Smooth muscle cell of the brain vasculature (primary cell): ENCODE data around the gene THRAP3.
A peak's percentile ranks its signal among the peaks of the same experiment; 100 is the strongest.
"Not testable (repeated sequence)": the region's sequence is repeated elsewhere in the genome, so short reads cannot be mapped to it uniquely, and the experiment has no call there.

Source experiments
- DNase-seq: peaks from one replicate; pipeline ENCODE4 v3.0.0-alpha.2; 2012; ENCODE audit warnings: low read depth, low spot score

The THRAP3 gene

DNA sequence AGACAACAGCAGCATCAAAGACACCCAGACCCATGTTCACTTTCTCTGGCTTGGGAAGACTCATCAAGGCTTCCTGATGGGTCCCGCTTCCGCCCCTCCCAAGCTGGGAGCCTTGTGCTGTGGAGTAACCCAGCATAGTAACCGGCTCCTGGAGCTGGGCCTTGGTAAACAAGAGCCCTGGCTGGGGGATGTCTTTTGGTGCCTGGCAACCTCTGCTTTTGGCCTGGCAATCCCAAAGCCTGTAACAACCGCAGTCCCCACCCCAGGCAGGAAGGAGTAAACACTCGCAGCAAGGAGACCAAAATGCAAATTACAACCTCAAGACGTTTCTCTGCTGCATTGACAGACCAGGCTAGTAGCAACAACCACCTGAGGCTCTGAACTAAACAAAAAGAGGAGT lies 16.9 kb upstream of the THRAP3 start:
- peak; percentile 63 for DNase-seq

DNA sequence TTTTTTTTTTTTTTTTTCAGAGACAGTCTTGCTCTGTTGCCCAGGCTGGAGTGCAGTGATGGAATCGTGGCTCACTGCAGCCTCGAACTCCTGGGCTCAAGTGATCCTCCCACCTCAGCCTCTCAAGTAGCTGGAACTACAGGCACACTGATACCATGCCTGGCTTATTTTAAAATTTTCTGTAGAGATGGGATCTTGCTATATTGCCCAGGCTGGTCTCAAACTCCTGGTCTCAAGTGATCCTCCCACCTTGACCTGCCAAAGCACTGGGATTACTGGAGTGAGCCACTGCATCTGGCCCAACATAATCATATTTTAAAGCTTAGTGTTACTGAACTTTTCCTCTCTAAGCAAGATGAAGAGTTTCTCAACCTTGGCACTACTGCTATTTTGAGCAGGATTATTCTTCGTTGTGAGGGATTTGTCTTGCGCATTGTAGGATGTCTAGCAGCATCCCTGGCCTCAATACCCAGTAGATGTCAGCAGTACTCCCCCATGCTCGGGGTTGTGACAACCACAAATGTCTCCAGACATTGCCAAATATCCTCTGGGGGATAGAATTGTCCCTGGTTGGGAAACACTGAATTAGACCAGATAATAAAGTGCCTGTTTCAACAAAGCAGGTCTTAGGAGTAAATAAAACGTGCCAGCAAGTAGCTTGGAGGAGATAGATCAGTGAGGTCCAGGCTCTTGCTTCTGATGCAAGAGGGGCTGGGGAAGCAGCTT lies 15.1 kb upstream of the THRAP3 start:
- DNase-seq, result no peak

DNA sequence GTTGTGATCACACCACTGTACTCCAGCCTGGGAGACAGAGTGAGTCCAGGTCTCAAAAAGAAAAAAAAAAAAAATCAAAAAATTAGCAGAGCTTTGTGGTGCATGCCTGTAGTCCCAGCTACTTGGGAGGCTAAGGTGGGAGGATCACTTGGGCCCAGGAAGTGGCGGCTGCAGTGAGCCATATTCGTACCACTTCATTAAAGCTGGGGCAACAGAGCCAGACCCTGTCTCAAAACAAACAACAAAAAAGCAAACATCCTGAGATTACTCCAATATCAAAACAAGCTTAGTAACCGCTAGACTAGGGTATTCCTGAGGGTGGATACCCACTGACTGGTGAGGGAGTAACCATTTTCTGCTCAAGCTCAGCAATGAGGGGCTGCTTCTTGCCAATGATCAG lies 12.9 kb upstream of the THRAP3 start:
- no peak for DNase-seq

DNA sequence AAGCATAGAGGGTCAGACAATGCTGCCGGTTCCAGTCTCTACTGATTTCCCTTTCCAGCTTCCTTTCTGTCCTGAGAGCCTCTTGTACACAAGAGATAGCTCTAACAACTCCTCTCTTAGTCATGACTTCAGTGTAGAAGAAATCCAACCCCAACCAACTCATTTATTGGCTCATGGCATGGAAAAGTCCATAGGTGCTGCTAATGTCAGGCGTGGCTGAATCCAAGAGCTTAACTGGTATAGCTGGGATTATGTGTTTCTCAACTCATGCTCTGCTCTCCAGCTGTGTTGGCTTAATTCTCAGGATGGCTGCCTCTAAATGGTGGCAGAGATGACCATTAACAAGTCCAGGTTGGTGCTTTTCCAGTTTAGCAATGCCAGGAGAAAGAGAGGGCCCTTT lies 12.4 kb upstream of the THRAP3 start:
- no peak for DNase-seq

- no peak for DNase-seq
Observed at GRCh38 chr1:36212782-36213181, 11.5 kb upstream of the THRAP3 start.

GRCh38 chr1:36217670-36218069 lies 6.6 kb upstream of the THRAP3 start:
- DNase-seq, result no peak

DNA sequence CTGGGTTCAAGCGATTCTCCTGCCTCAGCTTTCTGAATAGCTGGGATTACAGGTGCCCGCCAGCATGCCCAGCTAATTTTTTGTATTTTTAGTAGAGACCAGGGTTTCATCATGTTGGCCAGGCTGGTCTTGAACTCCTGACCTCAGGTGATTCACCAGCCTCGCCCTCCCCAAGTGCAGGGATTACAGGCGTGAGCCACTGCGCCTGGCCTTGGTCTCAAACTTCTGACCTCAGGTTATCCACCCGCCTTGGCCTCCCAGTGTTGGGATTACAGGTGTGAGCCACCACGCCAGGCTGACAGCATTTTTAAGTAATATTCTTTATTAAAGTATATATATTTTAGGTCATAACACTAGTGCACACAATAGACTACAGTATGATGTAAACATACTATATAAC lies 2.3 kb upstream of the THRAP3 start:
- DNase-seq, result not testable (repeated sequence)

- DNase-seq, result no peak
Observed at GRCh38 chr1:36222481-36223380, 1.5 kb upstream of the THRAP3 start.

DNA sequence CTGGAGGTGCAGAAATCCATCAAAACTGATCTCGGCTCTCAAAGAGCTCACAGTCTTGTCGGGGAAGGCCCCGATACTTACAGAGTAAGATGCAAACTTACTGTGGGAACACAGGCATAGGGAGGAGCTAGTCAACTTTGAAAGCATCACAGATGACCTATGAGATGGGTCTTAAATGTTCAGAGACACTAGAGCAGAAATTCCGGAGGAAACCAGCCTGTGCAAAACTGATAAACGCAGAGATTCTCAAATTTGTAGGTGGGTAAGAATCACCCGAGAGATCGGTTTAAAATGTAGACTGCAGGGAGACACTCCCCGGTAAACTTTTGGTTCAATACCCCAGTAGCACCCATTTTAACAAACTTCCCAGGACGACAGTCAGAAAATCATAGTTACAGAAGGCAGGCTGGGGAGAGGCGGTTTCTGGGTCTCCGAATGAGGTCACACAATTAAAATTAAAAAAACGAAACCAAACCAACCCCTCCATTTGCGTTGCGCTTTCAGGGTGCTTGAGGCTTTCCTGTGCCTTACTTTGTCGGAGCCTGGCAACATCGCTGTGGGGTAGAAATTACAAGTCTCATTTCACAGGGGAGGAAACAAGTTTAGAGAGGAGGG lies 755 bp upstream of the THRAP3 start:
- no peak for DNase-seq

DNA sequence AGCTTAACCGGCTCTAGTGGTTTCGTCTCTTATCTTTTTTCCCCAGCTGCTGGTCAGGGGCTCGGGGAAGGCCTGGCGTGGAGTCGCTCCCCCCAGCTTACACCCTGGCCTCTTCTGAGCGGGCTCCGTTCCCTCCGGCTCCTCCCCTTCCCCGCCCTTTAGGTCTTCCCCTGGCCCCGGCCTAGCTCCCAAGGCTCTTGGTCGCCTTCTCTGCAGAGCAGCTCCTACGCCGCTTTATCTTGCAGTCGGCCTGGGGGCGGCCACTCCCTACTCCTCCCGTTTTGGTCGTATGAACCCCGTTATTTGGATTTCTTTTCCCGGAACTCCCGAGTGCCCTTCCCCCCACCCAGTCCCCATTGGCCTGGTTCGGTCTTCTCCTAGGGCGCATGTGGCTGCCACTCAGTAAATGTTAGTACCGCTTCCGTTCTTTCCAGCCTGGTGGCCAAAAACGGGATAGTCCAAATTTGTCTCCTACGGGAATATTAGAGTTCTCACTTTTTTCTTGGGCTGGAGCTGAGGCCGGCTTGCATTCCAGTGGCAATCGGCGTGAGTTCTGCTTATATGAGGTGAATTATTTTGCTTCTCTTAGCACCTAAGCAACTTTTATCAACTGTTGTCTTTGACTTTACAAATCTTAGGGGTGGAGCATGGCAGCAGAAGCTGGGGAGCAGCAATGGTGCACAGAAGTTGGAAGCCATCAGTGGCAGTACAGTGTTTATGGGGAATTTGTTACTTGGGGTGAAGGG lies 467 bp downstream of the THRAP3 start:
- no peak for DNase-seq

GRCh38 chr1:36225283-36225899 lies 1.1 kb downstream of the THRAP3 start:
- no peak for DNase-seq

GRCh38 chr1:36230279-36230678 lies 6.0 kb downstream of the THRAP3 start:
- DNase-seq, result not testable (repeated sequence)

DNA sequence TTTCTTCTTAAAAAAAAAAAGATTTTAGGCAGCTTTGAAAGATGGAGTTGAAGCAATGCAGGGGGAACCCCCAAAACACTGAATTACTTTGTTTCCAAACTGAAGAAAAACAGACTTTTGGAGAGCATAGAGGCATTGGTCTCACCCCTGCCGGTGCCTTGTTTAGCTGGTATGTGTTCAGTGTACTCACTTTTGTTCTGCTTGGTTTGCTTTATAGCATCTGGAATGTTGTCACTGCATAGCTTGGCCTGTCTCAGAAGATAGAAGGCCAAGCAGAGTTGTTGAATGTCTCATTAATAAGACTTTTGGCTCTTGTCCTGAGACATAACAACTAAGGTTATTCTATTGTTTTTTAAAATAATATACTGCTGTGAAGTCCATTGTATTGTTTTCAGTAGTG lies 6.9 kb downstream of the THRAP3 start:
- DNase-seq, result no peak

DNA sequence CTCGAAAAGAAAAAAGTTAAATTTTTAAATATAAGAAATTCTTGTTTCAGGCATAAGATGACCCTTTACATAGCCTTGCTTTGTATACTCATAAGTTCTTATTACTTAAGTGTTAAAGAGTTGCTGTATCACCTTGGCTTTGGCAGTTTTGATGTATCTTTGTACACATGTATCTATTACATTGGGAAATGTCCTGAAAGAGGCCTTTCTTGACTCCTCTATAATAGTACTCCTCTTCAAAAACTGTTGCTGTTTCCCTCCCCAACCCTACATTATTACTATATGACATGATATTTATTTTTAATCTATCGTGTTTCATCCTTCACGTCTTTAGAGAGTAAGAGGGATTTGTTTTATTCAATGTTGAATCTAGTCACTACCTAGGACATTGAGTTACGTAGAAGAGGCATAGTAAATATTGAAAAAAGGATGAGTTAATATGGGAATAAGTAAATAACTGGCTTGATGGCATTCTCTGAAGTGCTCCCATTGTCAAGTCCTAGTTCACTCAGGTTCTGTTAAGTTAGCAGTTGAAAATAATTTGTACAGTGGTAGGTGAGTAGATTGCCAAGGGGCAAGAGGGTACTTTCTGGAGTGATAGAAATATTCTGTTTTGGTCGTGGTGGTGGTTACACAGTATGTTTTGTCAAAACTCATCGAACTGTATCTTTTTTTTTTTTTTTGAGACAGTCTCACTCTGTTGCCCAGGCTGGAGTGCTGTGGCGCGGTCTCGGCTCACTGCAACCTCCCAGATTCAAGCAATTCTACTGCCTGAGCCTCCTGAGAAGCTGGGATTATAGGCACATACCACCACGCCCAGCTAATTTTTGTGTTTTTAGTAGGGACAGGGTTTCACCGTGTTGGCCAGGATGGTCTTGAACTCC lies 8.2 kb downstream of the THRAP3 start:
- DNase-seq, result no peak

DNA sequence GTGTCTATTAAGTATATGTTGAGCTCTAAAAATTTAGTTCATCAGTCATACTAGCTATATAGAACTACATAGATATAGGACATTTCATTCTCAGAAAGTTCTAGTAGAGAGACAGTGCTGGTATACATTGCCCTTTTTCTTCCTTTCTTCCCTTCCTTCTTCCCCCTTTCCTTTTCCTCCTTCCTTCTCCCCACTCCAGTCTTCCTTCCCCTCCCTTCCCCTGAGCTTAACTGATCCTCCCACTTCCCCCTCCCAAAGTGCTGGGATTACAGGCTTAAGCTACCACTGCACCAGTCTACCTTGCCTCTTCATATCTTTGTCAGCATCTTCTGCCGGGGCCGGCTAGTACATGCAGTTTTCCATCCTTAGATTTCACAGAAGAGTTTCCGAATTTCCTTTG lies 12.1 kb downstream of the THRAP3 start:
- no peak for DNase-seq

DNA sequence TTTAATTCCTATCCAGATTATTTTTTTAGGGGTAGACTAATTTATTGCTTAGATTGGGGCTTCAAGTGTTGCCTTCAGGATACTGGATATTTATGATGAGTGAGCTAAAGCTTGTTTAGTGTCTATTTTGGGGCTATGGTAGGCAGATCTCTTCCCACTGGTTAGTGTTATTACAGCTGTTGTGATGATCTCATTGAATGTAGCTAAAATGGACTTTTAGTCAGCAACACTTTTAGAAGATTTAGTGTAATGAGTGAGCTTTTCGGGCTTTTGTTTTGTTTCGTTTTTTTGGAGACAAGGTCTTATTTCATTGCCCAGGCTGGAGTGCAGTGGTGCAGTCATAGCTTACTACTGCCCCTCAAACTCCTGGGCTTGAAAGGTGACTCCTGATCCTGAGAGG lies 14.2 kb downstream of the THRAP3 start:
- DNase-seq, result no peak

DNA sequence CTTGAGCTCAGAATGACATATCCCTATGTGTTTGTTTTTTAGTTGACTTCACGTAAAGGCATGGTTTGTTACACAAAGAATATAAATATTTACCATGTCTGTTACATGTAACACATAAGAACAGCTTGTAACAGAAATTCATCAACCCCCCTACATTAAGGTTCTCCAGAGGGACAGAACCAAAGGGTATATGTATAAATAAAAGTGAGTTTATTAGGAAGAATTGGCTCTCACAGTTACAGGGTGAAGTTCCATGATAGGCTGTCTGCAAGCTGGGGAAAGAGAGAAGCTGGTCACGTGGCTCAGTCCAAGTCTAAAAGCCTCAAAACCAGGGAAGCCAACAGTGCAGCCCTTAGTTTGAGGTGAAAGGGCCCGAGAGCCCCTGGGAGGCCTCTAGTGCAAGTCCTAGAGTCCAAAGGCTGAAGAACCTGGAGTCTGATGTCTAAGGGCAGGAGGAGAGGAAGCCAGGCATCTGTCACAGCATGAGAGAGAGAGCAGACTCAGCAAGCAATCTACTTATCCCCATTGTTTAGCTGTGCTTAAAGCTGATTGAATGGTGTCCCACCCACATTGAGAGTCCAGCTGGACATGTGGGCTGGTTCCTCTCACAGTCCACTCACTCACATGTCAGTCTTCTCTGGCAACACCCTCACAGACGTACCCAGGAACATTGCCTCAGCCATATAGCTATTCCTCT lies 15.8 kb downstream of the THRAP3 start:
- no peak for DNase-seq

DNA sequence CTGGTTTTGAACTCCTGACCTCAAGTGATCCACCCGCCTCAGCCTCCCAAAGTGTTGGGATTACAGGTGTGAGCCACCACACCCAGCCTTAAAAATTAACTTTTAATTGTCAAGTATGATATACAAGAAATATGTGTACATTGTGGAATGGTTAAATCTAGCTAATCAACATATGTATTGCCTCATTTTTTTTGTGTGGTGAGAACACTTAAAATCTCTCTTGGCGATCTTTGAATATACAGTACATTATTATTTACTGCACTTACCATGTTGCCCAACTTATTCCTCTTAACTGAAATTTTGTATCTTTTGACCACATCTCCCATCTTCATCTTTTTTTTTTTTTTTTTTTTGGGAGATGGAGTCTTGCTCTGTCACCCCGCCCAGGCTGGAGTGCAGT lies 23.3 kb downstream of the THRAP3 start:
- no peak for DNase-seq

- DNase-seq, result no peak
Observed at GRCh38 chr1:36248250-36248894, 24.1 kb downstream of the THRAP3 start.
